Upper lobe of left lung (tissue), 4 donors: Measurements from ENCODE around the gene HPS6.

Experiments
- CTCF ChIP-seq, 6 experiments: fragments of 450-650 bp in 4 of 6; fragments of 200-600 bp in 2 of 6; sonication (generic) in 2 of 6; IDR thresholded peaks; one replicate each; pipeline ENCODE4 v1.5.1; 2016 to 2019; ENCODE audit warnings: antibody characterized with exemption in 6 of 6
- POLR2A ChIP-seq, 4 donors: fragments of 450-650 bp; IDR thresholded peaks; one replicate each; pipeline ENCODE4 v1.5.1; 2016 to 2017; ENCODE audit warnings: antibody characterized with exemption in 4 of 4, mild to moderate bottlenecking in 2 of 4

GRCh38 chr10:102085336-102085735, 20.2 kb downstream of the HPS6 start:
- TF ChIP-seq CTCF (IDR thresholded peaks at IDR 0.05) (no peak), POLR2A (IDR thresholded peaks at IDR 0.05) (no peak)
